ENCODE data around the gene TMEM121.

TMEM121 gene

GRCh38 chr14:105525861-105526775, at the start of gene TMEM121:
TSS of gene TMEM121 (plus strand) at chr14:105526583. CDS start at chr14:105528835, 2,252 bp downstream.
- no peak for TF ChIP-seq GATA2 (IDR thresholded peaks at IDR 0.05; ENCODE audit: low read depth, low read length)
- TF ChIP-seq GATA3 (IDR thresholded peaks at IDR 0.05; ENCODE audit: low read depth, low read length): no peak

- TF ChIP-seq GATA2 (IDR thresholded peaks at IDR 0.05; ENCODE audit: low read depth, low read length): no peak; the same call in 1 of the 2 replicates
- no peak for TF ChIP-seq GATA3 (IDR thresholded peaks at IDR 0.05; ENCODE audit: low read depth, low read length)
Measured at GRCh38 chr14:105476831-105477659, 49.3 kb upstream of the TMEM121 start.

- TF ChIP-seq GATA3 (IDR thresholded peaks at IDR 0.05; ENCODE audit: low read depth, low read length) (no peak), GATA2 (IDR thresholded peaks at IDR 0.05; ENCODE audit: low read depth, low read length) (no peak)
Measured at GRCh38 chr14:105477660-105478397, 48.6 kb upstream of the TMEM121 start.

- no peak for TF ChIP-seq GATA2 (IDR thresholded peaks at IDR 0.05; ENCODE audit: low read depth, low read length)
- TF ChIP-seq GATA3 (IDR thresholded peaks at IDR 0.05; ENCODE audit: low read depth, low read length): no peak
Measured at GRCh38 chr14:105478398-105479251, 47.8 kb upstream of the TMEM121 start.

- no peak for TF ChIP-seq GATA3 (IDR thresholded peaks at IDR 0.05; ENCODE audit: low read depth, low read length)
- no peak for TF ChIP-seq GATA2 (IDR thresholded peaks at IDR 0.05; ENCODE audit: low read depth, low read length)
Measured at GRCh38 chr14:105479431-105480158, 46.8 kb upstream of the TMEM121 start.

- TF ChIP-seq GATA2 (IDR thresholded peaks at IDR 0.05; ENCODE audit: low read depth, low read length) (no peak), GATA3 (IDR thresholded peaks at IDR 0.05; ENCODE audit: low read depth, low read length) (no peak)
Measured at GRCh38 chr14:105480199-105480746, 46.1 kb upstream of the TMEM121 start.

- TF ChIP-seq GATA3 (IDR thresholded peaks at IDR 0.05; ENCODE audit: low read depth, low read length) (no peak), GATA2 (IDR thresholded peaks at IDR 0.05; ENCODE audit: low read depth, low read length) (no peak)
Measured at GRCh38 chr14:105480807-105481801, 45.3 kb upstream of the TMEM121 start.

GRCh38 chr14:105481886-105482457, 44.4 kb upstream of the TMEM121 start:
- no peak for TF ChIP-seq GATA3 (IDR thresholded peaks at IDR 0.05; ENCODE audit: low read depth, low read length)
- TF ChIP-seq GATA2 (IDR thresholded peaks at IDR 0.05; ENCODE audit: low read depth, low read length): no peak

- TF ChIP-seq GATA2 (IDR thresholded peaks at IDR 0.05; ENCODE audit: low read depth, low read length) (no peak), GATA3 (IDR thresholded peaks at IDR 0.05; ENCODE audit: low read depth, low read length) (no peak)
Measured at GRCh38 chr14:105482486-105483110, 43.8 kb upstream of the TMEM121 start.

- TF ChIP-seq GATA2 (IDR thresholded peaks at IDR 0.05; ENCODE audit: low read depth, low read length) (no peak), GATA3 (IDR thresholded peaks at IDR 0.05; ENCODE audit: low read depth, low read length) (no peak)
Measured at GRCh38 chr14:105483300-105484068, 42.9 kb upstream of the TMEM121 start.
